Ramos (cell line): Measurements from ENCODE around the gene FOXN3.

Source experiments
- in situ Hi-C: fragments of 300-500 bp; cut with MboI; formaldehyde crosslinking; loops from one replicate; pipeline ENCODE4 v1.14.3; 2022; ENCODE audit warnings: low sequenced_read_pairs; ENCODE audit not compliant: unreplicated experiment

FOXN3 gene

DNA sequence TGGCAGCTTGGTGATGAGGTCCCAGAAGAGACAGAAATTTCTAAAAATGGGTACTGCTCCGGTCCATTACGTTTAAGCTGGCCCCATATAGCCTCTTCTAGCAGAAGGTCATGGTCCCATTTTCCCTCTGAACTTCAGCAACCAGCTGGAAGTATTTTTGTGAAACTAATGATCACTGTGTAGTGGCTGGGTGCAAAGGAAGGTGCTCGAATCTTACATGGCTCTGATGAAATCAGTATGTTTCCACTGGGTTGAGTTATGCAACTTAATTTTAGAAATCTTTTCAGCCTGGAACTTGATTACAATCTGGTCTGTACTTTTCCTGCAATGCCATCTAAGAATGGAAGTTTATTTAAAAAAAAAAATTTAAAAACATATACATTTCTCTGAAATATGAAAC is 228.5 kb downstream of the FOXN3 start:
- in situ Hi-C loops = no loop called here

DNA sequence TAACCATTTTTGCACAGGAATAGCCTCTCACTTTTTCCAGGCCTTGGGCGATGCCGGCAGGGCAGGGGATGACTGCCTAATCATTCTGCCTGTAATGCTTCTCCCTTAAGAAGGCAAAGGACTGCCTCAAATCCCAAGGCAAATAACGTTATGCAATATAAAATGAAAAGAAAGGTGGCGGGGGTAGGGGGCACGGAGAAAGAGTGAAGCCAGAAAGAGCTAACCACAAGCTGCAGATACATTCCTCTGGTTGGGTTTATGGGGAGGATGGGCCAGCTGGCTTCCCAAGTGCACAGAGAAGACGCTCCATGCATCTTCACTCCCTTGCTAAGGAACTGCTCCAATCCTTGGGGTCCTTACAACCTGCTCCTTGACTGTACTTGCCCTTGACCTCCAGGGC is 229.5 kb downstream of the FOXN3 start:
- in situ Hi-C loops = no loop called here

DNA sequence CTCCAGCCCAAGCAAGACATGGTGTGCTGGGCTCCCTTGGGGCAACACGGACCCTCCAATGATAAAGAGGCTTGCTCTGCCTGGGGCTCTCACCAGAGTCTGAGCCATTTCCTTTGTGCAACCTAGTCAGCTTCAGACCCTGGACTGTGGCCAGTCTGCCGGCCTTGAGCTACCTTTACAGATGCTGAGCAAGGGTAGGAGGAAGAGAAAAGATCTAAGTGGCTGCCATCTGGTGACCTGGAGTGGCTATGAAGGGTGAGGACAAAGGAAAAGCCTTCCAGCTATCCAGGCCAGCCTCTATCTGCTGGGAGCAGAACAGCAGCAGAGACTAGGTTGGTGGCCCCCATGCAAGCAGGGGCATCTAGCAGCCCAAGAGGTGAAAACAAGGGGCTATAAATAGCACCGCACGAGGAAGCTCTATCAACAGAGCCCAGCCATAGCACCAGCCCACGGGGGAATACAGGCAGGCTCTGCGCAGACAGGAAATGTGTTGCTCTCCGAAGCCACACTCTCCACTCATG is 230.1 kb downstream of the FOXN3 start:
- in situ Hi-C loops = no loop called here

DNA sequence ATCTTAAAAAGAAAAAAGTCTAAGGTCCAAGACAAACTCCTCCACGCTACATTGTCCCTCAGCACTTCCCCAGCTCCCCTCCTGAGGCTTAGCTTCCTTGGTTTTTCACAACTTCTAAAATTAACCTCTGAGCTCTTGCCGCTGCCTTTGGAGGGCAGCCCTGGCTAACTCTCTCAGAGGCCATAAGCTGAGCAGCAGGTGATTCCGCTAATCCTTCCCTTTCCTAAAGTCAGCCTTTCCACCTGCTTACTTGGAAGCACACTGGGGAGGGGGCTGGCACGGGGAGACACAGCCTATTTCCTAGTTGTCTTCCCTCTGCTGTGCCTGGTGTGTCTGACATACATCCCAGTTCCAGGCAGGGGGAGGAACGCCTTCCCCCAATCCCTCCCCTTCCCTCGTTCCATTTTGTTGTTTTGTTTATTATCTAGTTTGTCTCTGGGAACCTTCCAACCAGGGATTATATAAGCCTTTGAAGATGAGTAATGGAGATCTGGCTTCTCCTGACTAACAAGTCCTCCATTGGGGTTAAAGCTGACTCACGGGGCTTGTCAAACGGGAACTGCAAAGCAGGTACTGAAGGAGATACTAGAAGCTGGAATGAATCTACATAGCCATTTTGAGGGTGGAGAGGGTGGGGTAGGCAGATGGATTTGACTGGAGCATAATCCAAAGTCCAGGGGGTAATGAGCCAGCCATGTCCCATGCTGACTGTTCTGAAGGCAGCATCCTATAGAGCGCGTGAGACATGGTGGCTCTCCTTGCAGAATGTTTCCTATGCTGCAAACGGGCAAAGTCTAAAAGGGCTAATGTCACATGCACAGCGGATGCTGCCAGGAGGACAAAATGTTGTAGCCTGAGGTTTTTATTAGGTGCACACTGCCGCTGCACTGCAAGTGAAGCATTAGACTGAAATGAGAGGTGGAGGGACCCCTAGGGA is 230.8 kb downstream of the FOXN3 start:
- in situ Hi-C loops = no loop called here

DNA sequence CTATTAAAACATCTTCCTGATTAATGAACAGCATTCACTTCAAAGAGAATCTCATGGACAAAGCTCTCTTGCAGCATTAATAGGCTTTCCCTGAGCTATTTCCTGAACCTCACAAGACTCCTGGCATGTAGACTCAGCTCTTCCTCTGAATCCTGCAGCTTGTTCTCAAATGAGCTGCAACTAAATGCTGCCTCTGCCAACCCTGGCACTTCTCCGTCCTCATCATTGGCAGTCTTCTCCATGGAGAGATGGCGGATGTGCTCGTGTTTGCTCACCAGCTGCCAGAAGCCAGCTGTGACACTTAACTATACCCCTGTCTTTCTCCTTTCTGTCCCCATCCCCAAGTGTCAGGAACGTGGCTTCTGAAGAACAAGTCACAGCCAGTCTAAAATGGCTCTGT is 232.1 kb downstream of the FOXN3 start:
- in situ Hi-C loops = no loop called here

DNA sequence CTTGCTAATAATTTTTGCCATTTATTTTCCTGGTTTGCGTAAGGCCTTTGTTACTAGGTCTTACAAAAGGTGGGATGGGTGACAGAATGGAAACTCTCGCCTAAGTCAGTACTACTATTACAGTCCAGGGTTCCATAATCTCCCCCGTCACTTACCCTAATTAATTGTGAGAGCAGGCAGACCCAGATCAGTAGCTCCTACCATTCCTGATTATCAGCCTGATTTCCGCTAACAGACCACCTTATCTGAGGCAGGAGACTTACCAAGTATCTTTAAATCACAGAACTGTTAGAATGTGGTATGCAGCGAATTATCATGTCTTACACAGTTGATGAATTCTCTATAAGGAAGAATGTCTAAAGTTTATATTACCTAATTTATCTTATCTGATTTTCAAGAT is 234.7 kb downstream of the FOXN3 start:
- in situ Hi-C loops = no loop called here

DNA sequence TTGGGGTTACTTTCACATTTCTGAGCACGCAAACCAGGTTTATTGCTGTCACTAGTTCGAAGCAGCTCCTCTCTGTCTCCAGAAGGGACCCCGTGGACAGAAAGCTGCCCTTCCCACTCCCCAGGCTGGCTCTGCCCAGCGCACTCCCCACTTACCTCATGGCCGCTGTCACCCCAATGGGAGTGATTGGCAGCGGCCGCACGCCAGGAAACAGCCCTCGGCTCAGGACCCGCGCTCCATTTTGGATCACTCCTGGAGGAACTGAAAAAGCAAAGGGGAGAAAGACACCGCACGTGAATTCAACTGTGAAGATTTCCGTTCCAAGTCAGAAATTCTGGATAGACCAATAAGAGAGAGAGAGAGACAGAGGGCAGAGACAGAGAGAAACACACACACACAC is 236.5 kb downstream of the FOXN3 start:
- in situ Hi-C loops = no loop called here

DNA sequence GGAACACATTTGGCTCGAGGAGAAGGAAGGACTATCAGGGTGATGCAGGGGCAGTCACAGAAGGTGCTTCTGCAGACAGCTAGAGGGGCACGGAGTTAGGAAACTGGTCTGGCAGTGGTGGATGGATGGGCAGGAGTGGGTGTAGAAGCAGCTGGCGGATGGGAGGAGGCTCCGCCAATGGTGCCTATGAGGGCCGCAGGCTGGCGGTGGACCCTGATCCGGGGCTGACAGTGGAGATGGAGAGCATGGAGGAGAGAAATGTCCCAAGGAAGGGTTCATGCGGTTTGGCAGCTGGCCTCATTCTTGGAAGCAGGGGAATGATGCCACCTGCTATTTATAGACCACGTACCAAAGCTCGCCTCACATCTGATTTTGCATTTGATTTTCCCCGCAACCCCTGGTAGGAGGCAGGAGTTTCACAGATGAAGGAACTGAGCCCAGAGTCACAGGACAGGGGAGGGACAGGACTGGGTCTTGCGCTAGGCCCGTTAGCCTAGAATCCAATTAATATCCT is 237.1 kb downstream of the FOXN3 start:
- in situ Hi-C loops = no loop called here

DNA sequence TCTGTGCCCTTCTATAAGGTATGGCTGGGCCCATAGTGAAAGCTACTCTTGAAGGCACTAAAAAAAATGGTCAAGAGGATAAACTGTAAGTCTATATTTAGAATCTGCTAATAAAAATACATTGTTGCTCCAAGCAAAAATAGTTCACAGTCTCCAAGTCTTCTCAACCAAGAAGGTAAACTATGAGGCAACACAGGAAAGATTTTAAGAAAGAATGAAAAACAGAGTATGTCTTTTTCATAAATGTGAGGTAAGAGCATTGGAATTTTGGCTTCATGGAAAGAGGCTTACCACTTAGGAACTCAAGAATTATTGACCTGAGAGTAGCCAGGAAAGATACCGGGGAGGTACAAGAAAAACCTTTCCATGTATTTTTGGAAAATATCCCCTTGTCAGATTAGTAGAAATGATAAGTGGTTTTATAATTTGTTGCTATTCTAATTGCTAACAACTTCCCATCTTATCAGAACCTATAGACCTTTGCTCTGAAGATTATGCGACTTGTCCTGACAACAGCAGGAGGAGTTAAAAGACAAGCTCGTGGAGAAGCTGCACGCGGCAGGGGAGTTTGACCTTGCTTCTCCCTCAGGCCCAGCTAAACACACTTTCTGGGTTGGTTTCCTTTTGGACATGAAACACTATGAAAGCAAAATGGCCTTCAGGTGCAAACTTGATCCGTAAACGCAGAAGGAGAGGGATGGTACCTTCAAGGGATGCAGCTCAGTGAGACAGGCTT is 238.1 kb downstream of the FOXN3 start:
- in situ Hi-C loops = no loop called here

DNA sequence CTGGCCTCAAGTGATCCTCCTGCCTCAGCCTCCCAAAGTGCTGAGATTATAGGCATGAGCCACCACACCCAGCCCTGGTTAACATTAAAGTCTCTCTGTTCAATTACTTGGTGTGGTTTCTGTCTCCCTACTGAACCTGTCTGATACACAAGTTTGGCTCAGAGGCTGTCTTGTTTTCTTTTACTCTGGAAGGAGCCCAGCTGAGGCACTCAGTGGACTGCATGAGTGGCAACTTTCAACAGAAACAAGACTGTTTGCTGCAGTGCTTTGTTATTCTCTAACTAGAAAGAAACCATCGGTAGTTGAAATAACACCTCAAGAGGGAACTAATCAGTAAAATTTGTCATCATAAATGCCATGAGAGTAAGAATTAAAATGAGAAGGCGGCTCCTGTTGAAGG is 238.7 kb downstream of the FOXN3 start:
- in situ Hi-C loops = no loop called here

DNA sequence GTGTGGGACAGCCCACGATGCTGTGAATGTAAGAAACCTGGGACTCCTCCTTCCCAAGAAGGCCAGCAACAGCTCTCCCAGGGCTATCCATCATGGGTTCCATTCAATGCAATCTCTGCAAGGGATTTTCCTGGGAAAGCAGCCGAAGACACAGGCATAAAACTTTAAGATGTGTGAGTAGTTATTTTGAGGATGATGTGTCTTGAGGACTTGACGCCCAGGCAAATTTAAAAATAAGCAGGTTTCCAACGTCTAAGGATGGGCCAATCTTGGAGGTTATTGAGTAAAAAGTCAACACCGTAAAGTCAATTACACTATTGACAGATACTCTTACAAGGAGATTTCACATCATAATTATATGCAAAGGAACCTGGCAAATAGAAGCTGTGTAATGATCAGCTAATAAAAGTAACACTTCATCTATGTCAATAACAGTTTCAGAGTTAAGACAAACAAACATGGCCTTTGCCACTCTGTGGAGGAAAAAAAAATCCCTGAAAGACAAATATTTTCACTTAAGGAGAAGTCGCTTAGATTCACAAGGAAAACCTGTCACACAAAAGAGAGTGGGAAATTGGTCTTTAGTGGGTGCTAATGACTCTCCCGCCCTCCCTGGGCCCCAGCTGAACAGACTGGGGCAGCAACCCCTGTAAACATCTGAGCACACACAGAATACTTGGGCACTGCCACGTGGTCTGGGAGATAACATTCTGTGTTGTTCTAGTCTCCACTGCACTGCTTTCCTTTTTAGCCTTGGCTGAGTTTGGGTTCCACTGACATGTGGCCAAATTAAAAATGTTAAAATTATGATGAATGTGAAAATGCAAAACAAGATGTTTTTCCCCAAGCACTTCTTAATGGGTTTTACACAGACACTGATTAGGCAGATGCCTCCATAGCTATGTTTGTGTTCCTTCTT is 240.9 kb downstream of the FOXN3 start:
- in situ Hi-C loops = no loop called here

DNA sequence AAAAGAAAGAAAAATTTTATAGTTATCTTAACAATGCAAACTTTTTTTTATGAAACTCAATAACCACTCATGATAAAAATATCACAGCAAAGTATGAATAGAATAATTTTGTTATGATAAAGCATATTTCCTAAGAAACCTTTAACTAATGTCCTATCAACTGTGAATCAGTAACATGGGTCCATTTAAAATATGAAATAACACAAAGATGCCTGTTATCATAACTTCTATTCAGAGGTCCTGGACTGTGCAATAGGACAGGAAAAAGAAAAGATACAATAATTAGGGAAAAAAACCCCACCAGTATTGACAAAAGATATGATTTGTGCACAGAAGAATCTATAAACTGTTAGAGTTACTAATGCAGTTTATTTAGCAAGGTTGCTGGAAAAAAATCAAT is 245.4 kb downstream of the FOXN3 start:
- in situ Hi-C loops = no loop called here

DNA sequence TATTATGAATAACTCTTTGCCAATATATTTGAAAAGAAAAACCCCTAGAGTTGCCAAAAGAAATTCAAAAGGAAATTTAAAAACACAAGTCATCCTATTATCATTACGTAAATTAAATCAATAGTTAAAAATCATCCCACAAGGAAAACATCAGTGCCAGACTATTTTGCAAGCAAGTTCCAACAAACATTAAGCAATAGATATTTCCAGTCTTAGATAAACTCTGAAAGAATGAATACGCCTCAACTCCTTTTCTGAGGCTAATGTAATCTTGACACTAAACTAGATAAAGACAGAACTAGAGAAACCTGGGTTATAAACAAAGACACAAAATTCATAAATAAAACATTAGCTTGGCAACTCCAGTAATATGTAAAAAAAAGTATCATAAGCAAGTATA is 245.9 kb downstream of the FOXN3 start:
- in situ Hi-C loops = no loop called here

DNA sequence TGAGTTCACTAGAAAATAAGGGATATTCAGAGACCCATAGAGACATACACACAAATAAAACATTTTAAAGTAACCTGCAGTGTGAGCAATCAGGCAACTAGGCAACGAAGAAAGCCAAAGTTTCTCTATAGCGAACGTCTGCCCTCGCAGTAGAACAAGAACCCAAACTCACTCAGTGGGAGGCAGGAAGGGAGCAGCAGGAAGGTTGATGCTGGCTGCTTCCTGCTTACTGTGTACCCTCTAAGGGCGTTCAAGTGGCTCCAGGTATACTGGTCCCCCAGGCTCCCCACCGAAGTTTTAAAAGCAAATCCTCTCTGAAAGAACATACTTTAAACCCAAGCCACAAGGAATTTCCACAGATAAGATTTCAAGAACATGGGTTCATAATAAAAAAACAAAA is 249.3 kb downstream of the FOXN3 start:
- in situ Hi-C loops = loop anchor here (10.0 kb wide), 1 partner anchor 747 kb away; no protein-coding TSS in a partner anchor

DNA sequence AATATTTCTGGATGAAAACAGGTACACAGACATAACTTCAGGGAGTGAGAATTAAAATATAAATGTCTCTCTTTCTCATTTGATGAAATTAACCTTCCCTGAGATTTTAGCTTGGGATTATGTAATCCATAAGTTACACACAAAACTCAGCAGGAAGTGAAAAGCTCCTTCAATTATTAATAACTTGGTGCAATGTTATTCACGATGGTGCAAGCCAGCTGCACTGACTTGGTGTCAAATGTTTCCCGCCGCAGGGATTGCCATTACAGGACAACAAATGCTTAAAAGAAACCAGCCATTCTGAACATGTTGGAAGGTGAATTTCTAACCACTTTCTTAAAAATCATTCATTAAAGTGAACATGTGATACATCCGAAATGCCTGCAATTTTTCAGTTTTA is 250.4 kb downstream of the FOXN3 start:
- in situ Hi-C loops = loop anchor here (10.0 kb wide), 1 partner anchor 748 kb away; no protein-coding TSS in a partner anchor

DNA sequence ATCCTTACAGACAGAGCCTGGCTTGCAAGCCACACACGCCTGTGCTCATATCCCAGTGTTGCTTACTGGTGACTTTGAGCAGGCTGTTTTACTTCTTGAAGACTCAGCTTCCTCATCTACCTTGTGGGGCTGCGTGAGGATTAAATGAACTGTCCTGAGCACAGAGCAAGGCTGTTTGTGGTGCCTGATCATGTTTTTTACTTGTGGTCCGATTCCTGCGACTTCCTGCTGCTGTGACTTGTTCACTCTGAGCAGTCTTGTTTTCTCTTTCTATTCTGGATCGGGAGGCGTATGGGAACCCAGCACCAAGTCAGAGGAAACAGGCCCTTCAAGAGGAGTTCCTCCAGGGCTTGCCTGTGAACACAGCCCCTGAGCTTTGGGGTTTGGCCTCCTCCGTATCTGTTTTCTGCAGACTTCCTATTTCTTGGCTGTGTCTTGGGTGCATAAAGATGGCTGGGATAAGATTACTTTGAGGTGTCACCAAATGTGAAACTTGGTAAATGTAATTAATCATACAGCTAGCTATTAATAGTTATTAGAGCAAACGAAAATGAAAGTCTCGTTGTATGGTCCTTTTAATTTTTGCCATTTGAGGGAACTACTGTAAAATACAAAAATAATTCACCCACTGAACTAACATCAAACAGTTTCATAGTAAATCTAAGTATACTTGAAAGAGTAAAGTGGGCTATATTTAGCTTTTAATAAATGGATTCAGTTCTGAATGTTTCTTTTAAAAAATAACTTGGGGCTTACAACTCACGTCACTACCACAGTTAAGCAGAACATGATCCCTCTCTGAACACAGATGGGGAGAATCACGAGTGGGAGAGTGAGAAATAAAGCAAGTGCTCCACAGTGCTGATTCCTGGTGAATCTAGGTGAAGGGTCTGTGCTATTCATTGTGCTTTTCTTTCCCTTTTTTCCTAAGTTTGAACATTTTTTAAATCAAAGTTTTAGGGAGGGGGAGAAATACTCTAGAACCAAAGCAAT is 251.5 kb downstream of the FOXN3 start:
- in situ Hi-C loops = loop anchor here (10.0 kb wide), 1 partner anchor 749 kb away; no protein-coding TSS in a partner anchor

DNA sequence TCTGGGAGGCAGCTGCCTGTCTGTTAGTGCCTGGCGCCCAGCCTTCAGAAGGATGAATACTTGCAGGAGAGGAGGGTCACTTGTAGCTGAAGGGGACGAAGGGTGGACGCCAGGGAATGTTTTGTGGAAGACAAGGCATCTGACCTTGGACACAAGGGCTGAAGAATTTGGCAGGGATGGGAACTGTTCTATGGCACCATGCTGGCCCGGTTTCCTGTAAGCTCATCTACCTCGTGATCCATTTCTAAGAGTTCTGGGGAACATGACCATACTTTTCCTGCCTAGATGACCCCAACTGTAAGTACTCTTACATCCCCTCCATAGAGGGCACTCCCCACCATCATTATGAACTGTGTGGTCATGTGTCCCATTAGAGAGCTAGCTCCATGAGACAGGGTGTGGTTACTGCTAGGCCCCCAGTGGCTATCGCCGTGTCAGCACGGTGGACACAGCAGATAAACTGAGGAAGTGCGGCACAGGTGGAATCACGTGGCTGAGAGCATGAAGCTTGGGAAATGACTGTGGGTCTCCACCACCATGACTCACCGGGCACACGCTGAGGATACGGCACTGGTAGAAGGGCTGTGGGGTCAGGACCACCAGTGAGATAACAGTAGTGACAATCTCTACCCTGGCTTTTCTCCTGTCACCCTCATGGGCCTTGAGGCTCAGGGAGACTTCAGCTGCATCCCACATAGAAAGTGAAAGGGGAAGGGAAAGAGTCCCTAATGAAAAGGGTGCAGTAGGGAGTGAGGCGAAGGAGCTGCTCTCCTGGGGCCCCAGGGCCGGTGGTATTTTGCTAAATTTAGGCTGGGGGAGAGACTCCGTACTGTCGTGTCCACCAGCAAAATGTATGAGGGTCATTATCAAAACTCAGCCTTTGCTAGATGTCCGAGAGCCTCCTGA is 252.6 kb downstream of the FOXN3 start:
- in situ Hi-C loops = loop anchor here (10.0 kb wide), 1 partner anchor 750 kb away; no protein-coding TSS in a partner anchor
